ENCODE data around the gene CHMP1B.
A peak's percentile ranks its signal among the peaks of the same experiment; 100 is the strongest.
"Not testable (repeated sequence)": the region's sequence is repeated elsewhere in the genome, so short reads cannot be mapped to it uniquely, and the experiment has no call there.

Gene CHMP1B

GRCh38 chr18:11842562-11842961, 8.7 kb upstream of the CHMP1B start:
- DNase-seq, result no peak

GRCh38 chr18:11844436-11844835, 6.8 kb upstream of the CHMP1B start:
- DNase-seq, result no peak

- DNase-seq, result no peak
Observed at GRCh38 chr18:11845654-11846053, 5.6 kb upstream of the CHMP1B start.

- DNase-seq, result no peak
Observed at GRCh38 chr18:11847811-11848210, 3.4 kb upstream of the CHMP1B start.

GRCh38 chr18:11849279-11849678, 1.9 kb upstream of the CHMP1B start:
- no peak for DNase-seq

- peak; percentile 35 for DNase-seq
Observed at GRCh38 chr18:11849841-11850634, 1.2 kb upstream of the CHMP1B start.

- no peak for DNase-seq
Observed at GRCh38 chr18:11850821-11851145, 430 bp upstream of the CHMP1B start.

- DNase-seq, result peak; percentile 21
Observed at GRCh38 chr18:11851806-11852337, 659 bp downstream of the CHMP1B start.

- DNase-seq, result not testable (repeated sequence)
Observed at GRCh38 chr18:11854554-11854953, 3.3 kb downstream of the CHMP1B start.

- no peak for DNase-seq
Observed at GRCh38 chr18:11857177-11857887, 6.1 kb downstream of the CHMP1B start.

GRCh38 chr18:11859282-11859830, 8.1 kb downstream of the CHMP1B start:
- no peak for DNase-seq

GRCh38 chr18:11859903-11860407, 8.7 kb downstream of the CHMP1B start:
- DNase-seq, result peak; percentile 57

GRCh38 chr18:11860594-11861450, 9.6 kb downstream of the CHMP1B start:
- DNase-seq, result no peak

- no peak for DNase-seq
Observed at GRCh38 chr18:11861583-11862288, 10.5 kb downstream of the CHMP1B start.

GRCh38 chr18:11862468-11863137, 11.4 kb downstream of the CHMP1B start:
- DNase-seq, result no peak

- DNase-seq, result no peak
Observed at GRCh38 chr18:11864471-11864870, 13.3 kb downstream of the CHMP1B start.

GRCh38 chr18:11865071-11865470, 13.9 kb downstream of the CHMP1B start:
- no peak for DNase-seq

GRCh38 chr18:11866329-11866728, 15.1 kb downstream of the CHMP1B start:
- DNase-seq, result no peak

- no peak for DNase-seq
Observed at GRCh38 chr18:11866764-11867163, 15.6 kb downstream of the CHMP1B start.

- no peak for DNase-seq
Observed at GRCh38 chr18:11868230-11868629, 17.0 kb downstream of the CHMP1B start.

GRCh38 chr18:11871501-11871900, 20.3 kb downstream of the CHMP1B start:
- DNase-seq, result no peak

Measured in MV-4-11 (cell line).